ENCODE results near the gene PPA2. TPM values are rescaled to one million over a fixed set of nuclear protein-coding genes. Genes with fewer than 3 reads are reported as not detected.

Gene PPA2
- polyA plus RNA-seq, 1 donor from 2014 or later = 151 TPM

DNA sequence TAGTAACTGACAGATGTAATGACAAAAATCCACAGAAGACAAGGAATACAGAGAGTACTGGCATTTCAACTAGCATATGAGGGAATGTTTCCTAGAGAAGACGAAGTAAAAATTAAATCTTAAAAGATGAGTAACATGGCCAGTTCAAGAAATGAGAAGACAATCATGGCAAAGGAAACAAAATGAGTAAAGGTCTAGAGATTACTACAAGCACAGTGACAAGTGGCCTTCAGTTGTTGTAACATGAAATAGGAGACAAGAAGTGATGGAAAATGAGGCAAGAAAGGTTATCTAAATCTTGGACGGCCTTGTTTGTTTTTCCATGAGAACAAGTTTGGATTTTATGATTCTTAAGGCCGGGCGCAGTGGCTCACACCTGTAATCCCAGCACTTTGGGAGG lies 81.0 kb downstream of the PPA2 start:
- no peaks in the 10 kb centered on the region for H3K9me2 ChIP-seq (ENCODE audit: insufficient read depth, low read length)
- H3K9me3 ChIP-seq (ENCODE audit: low read length) = no peaks in the 10 kb centered on the region
- no peak for TF ChIP-seq SMC3 (conservative IDR thresholded peaks at IDR 0.05; ENCODE audit: poor library complexity)
- TF ChIP-seq, protein P1, sequence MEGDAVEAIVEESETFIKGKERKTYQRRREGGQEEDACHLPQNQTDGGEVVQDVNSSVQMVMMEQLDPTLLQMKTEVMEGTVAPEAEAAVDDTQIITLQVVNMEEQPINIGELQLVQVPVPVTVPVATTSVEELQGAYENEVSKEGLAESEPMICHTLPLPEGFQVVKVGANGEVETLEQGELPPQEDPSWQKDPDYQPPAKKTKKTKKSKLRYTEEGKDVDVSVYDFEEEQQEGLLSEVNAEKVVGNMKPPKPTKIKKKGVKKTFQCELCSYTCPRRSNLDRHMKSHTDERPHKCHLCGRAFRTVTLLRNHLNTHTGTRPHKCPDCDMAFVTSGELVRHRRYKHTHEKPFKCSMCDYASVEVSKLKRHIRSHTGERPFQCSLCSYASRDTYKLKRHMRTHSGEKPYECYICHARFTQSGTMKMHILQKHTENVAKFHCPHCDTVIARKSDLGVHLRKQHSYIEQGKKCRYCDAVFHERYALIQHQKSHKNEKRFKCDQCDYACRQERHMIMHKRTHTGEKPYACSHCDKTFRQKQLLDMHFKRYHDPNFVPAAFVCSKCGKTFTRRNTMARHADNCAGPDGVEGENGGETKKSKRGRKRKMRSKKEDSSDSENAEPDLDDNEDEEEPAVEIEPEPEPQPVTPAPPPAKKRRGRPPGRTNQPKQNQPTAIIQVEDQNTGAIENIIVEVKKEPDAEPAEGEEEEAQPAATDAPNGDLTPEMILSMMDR (IDR thresholded peaks at IDR 0.05; ENCODE audit: poor library complexity, severe bottlenecking) = no peak
- TF ChIP-seq TAF1 (IDR thresholded peaks at IDR 0.05; ENCODE audit: low read depth) = no peak
- no peak for TF ChIP-seq EP300 (conservative IDR thresholded peaks at IDR 0.05; ENCODE audit: poor library complexity, severe bottlenecking)
- no peak for TF ChIP-seq EZH2 (IDR thresholded peaks at IDR 0.05; ENCODE audit: borderline replicate concordance, insufficient read depth, low read length, poor library complexity, severe bottlenecking)
- TF ChIP-seq MXI1 (conservative IDR thresholded peaks at IDR 0.05; ENCODE audit: poor library complexity, severe bottlenecking) = no peak
- TF ChIP-seq RAD21 (conservative IDR thresholded peaks at IDR 0.05) = no peak

DNA sequence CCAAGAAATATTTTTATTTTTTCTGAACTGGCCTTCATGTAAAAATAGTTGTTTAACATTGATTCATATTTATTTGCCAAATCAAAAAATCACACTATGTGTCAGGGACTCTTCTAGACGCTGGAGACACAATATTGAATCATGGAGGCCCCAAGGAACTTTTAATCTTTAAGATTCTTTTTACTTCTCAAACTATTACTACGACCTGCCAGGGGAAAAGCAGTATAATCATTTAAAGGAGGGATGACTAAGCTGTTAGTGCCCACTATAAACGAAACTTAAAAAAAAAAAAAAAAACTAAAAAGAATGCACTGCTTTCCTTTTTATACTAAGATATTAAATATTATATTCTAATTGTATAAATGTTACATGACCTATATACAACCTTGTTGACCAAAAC lies 84.7 kb downstream of the PPA2 start:
- no peaks in the 10 kb centered on the region for H3K9me2 ChIP-seq (ENCODE audit: insufficient read depth, low read length)
- no peak overlapping the region for H3K4me3 ChIP-seq (ENCODE audit: low read length)
- no peak overlapping the region for H3K9ac ChIP-seq (ENCODE audit: low read length)
- H2AFZ ChIP-seq (ENCODE audit: low read depth, low read length) = no peak overlapping the region
- H3K36me3 ChIP-seq (ENCODE audit: insufficient read depth, low read length) = peaks cover 9% of the 10 kb centered on the region
- no peaks in the 10 kb centered on the region for H3K27me3 ChIP-seq (ENCODE audit: insufficient read depth, low read depth, low read length)
- no peak overlapping the region for H3K4me2 ChIP-seq (ENCODE audit: low read length)
- H3F3A ChIP-seq (ENCODE audit: insufficient read depth, low read length, poor library complexity, severe bottlenecking) = no peaks in the 10 kb centered on the region
- H4K20me1 ChIP-seq (ENCODE audit: insufficient read depth) = no peaks in the 10 kb centered on the region
- no peaks in the 10 kb centered on the region for H3K9me3 ChIP-seq (ENCODE audit: low read length)
- TF ChIP-seq SMC3 (conservative IDR thresholded peaks at IDR 0.05; ENCODE audit: poor library complexity) (no peak), RAD21 (conservative IDR thresholded peaks at IDR 0.05) (no peak), MXI1 (conservative IDR thresholded peaks at IDR 0.05; ENCODE audit: poor library complexity, severe bottlenecking) (no peak), EZH2 (IDR thresholded peaks at IDR 0.05; ENCODE audit: borderline replicate concordance, insufficient read depth, low read length, poor library complexity, severe bottlenecking) (no peak)
- H3K27ac ChIP-seq (ENCODE audit: low read length) = no peak overlapping the region
- H3K79me2 ChIP-seq (replicated peaks; ENCODE audit: insufficient read depth, low read length) = no peaks in the 10 kb centered on the region

More for the DNA sequence above, 81.0 kb downstream of the PPA2 start:
- Histone ChIP-seq H3K4me2 (ENCODE audit: low read length) (no peak overlapping the region), H3F3A (ENCODE audit: insufficient read depth, low read length, poor library complexity, severe bottlenecking) (no peaks in the 10 kb centered on the region), H2AFZ (ENCODE audit: low read depth, low read length) (no peak overlapping the region), H3K9ac (ENCODE audit: low read length) (no peak overlapping the region), H4K20me1 (ENCODE audit: insufficient read depth) (no peaks in the 10 kb centered on the region), H3K27me3 (ENCODE audit: insufficient read depth, low read depth, low read length) (no peaks in the 10 kb centered on the region), H3K36me3 (ENCODE audit: insufficient read depth, low read length) (no peaks in the 10 kb centered on the region), H3K27ac (ENCODE audit: low read length) (no peak overlapping the region), H3K4me3 (ENCODE audit: low read length) (no peak overlapping the region), H3K79me2 (replicated peaks; ENCODE audit: insufficient read depth, low read length) (no peaks in the 10 kb centered on the region)

DNA sequence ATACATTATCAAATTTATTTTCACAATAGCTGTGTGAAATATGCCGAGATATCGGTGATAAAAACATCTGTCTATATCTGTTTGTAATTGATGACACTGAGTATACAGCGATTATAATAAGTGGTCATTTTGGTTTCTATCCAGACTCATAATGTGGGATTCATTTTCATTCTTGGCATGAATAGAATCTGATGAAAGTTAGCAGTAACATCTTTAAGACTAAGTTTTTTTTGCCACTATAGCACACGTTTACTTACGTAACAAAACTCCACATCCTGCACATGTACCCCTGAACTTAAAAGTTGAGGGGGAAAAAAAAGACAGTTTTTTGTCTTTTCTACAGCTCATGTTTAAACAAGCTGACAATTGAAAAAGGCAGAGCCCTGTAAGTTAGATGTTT lies 86.4 kb downstream of the PPA2 start:
- Histone ChIP-seq H3K4me2 (ENCODE audit: low read length) (no peak overlapping the region), H2AFZ (ENCODE audit: low read depth, low read length) (no peak overlapping the region), H3K27me3 (ENCODE audit: insufficient read depth, low read depth, low read length) (no peaks in the 10 kb centered on the region), H3F3A (ENCODE audit: insufficient read depth, low read length, poor library complexity, severe bottlenecking) (no peaks in the 10 kb centered on the region), H3K79me2 (replicated peaks; ENCODE audit: insufficient read depth, low read length) (no peaks in the 10 kb centered on the region), H3K9me3 (ENCODE audit: low read length) (no peaks in the 10 kb centered on the region), H4K20me1 (ENCODE audit: insufficient read depth) (no peaks in the 10 kb centered on the region), H3K27ac (ENCODE audit: low read length) (no peak overlapping the region), H3K36me3 (ENCODE audit: insufficient read depth, low read length) (peaks cover 9% of the 10 kb centered on the region), H3K4me3 (ENCODE audit: low read length) (no peak overlapping the region), H3K9ac (ENCODE audit: low read length) (no peak overlapping the region), H3K9me2 (ENCODE audit: insufficient read depth, low read length) (no peaks in the 10 kb centered on the region)
- TF ChIP-seq TAF1 (IDR thresholded peaks at IDR 0.05; ENCODE audit: low read depth) = no peak
- TF ChIP-seq POLR2AphosphoS5 (IDR thresholded peaks at IDR 0.05) = no peak
- TF ChIP-seq, protein P1 (IDR thresholded peaks at IDR 0.05; ENCODE audit: poor library complexity, severe bottlenecking) = no peak
- TF ChIP-seq SMC3 (conservative IDR thresholded peaks at IDR 0.05; ENCODE audit: poor library complexity) = no peak

All from neural cell (in vitro differentiated cells).